AG09319 (cell line): ENCODE measurements around the gene LRSAM1.
"Not testable (repeated sequence)": the region's sequence is repeated elsewhere in the genome, so short reads cannot be mapped to it uniquely, and the experiment has no call there.

Experiments used
- DNase-seq: peaks from one replicate; pipeline ENCODE4 v3.0.0-alpha.2; 2010; ENCODE audit warnings: low read depth; ENCODE audit errors: extremely low read depth
- CTCF ChIP-seq: IDR thresholded peaks from 2 replicates; pipeline ENCODE4 v1.5.1; 2011; ENCODE audit warnings: low read depth, mild to moderate bottlenecking, inconsistent platforms, low read length, moderate library complexity

Gene LRSAM1

GRCh38 chr9:127463911-127464310, 12.6 kb downstream of the LRSAM1 start:
- no peak for DNase-seq

GRCh38 chr9:127466407-127466917, 15.2 kb downstream of the LRSAM1 start:
- not testable (repeated sequence) for DNase-seq

More at GRCh38 chr9:127463911-127464310, 12.6 kb downstream of the LRSAM1 start:
- TF ChIP-seq CTCF = no peak

GRCh38 chr9:127467621-127468020, 16.3 kb downstream of the LRSAM1 start:
- no peak for TF ChIP-seq CTCF
- no peak for DNase-seq

- no peak for TF ChIP-seq CTCF
These were observed 19.4 kb downstream of the LRSAM1 start for GRCh38 chr9:127470662-127471061.

GRCh38 chr9:127473501-127473900, 22.2 kb downstream of the LRSAM1 start:
- no peak for DNase-seq
- no peak for TF ChIP-seq CTCF

More at GRCh38 chr9:127470662-127471061, 19.4 kb downstream of the LRSAM1 start:
- DNase-seq = no peak

GRCh38 chr9:127473932-127474331, 22.6 kb downstream of the LRSAM1 start:
- TF ChIP-seq CTCF = no peak
- DNase-seq = no peak

- no peak for TF ChIP-seq CTCF
- DNase-seq = no peak
These were observed 23.3 kb downstream of the LRSAM1 start for GRCh38 chr9:127474592-127474991.

- no peak for TF ChIP-seq CTCF
- DNase-seq = no peak
These were observed 28.3 kb downstream of the LRSAM1 start for GRCh38 chr9:127479507-127480081.
